Tibial nerve (tissue), 4 donors: ENCODE results near the gene EGFLAM. TPM values are rescaled to one million over a fixed set of nuclear protein-coding genes. Genes with fewer than 3 reads are reported as not detected.

Source experiments
- DNase-seq, 2 donors: peaks; one replicate each; pipeline ENCODE4 v3.0.0-alpha.2; 2019; ENCODE audit warnings: low spot score in 2 of 2
- H3K27ac ChIP-seq, 4 donors: fragments of 200-600 bp; sonication (generic) in 3 of 4; one replicate each; pipeline ENCODE4 v1.5.1; 2017 to 2019; ENCODE audit warnings: mild to moderate bottlenecking in 1 of 4
- H3K27me3 ChIP-seq, 2 donors: fragments of 200-600 bp; sonication (generic) in 1 of 2; one replicate each; pipeline versions ENCODE4 v1.5.1 to v1.6.0; 2017 to 2019
- H3K36me3 ChIP-seq, 3 donors: fragments of 200-600 bp; sonication (generic); one replicate each; pipeline ENCODE4 v1.5.1; 2018 to 2019
- H3K4me1 ChIP-seq, 4 donors: fragments of 200-600 bp; sonication (generic) in 3 of 4; one replicate each; pipeline ENCODE4 v1.5.1; 2017 to 2019
- H3K4me3 ChIP-seq, 4 donors: fragments of 200-600 bp; sonication (generic) in 3 of 4; one replicate each; pipeline ENCODE4 v1.5.1; 2017 to 2019; ENCODE audit warnings: mild to moderate bottlenecking in 1 of 4, moderate library complexity in 1 of 4
- H3K9me3 ChIP-seq, 4 donors: fragments of 200-600 bp; sonication (generic) in 3 of 4; one replicate each; pipeline ENCODE4 v1.5.1; 2017 to 2019
- CTCF ChIP-seq, 5 experiments: fragments of 200-600 bp in 3 of 5; fragments of 450-650 bp in 2 of 5; sonication (generic) in 3 of 5; IDR thresholded peaks; one replicate each; pipeline ENCODE4 v1.5.1; 2016 to 2019; ENCODE audit warnings: antibody characterized with exemption in 5 of 5, mild to moderate bottlenecking in 3 of 5, moderate library complexity in 2 of 5
- EP300 ChIP-seq, 2 donors: sonication (generic); formaldehyde crosslinking; IDR thresholded peaks; one replicate each; pipeline ENCODE4 v1.6.1; 2017; ENCODE audit warnings: antibody characterized with exemption in 2 of 2, mild to moderate bottlenecking in 1 of 2
- POLR2A ChIP-seq, 2 donors: fragments of 450-650 bp; IDR thresholded peaks; one replicate each; pipeline ENCODE4 v1.6.1; 2017; ENCODE audit warnings: antibody characterized with exemption in 2 of 2, mild to moderate bottlenecking in 2 of 2, moderate library complexity in 2 of 2
- WGBS, 2 donors: methylation state at CpG; one replicate each; pipeline ENCODE4 v1.1.5; 2018; 5-methylcytosine and 5-hydroxymethylcytosine counted together
- total RNA-seq, 4 donors: library from RNA; depleted of rRNA; stranded (reverse); fragments of >200 nt; gene quantifications; one replicate each; pipeline ENCODE4 v1.1.0, GENCODE V29; 2016

The EGFLAM gene
- total RNA-seq, 4 donors from 2014 or later = 18.4 to 64.5 (median 51.1) TPM

GRCh38 chr5:38380537-38380936 lies 122.2 kb downstream of the EGFLAM start:
- Histone ChIP-seq H3K4me1 (no peaks in the 10 kb centered on the region), H3K36me3 (no peaks in the 10 kb centered on the region), H3K27ac (no peak overlapping the region), H3K27me3 (no peaks in the 10 kb centered on the region), H3K4me3 (no peak overlapping the region), H3K9me3 (no peaks in the 10 kb centered on the region)
- no peak for DNase-seq
- TF ChIP-seq POLR2A (IDR thresholded peaks at IDR 0.05) = no peak
- TF ChIP-seq CTCF (IDR thresholded peaks at IDR 0.05) = no peak
- no peak for TF ChIP-seq EP300 (IDR thresholded peaks at IDR 0.05)
- WGBS, 2 donors = 86 to 91% methylated on average over 4 of the region's 4 CpGs

- Histone ChIP-seq H3K4me3 (no peak overlapping the region), H3K4me1 (no peaks in the 10 kb centered on the region), H3K36me3 (no peaks in the 10 kb centered on the region), H3K9me3 (no peaks in the 10 kb centered on the region), H3K27me3 (no peaks in the 10 kb centered on the region), H3K27ac (no peak overlapping the region)
- 93 to 94% methylated on average over 5 of the region's 5 CpGs for WGBS, 2 donors
- TF ChIP-seq POLR2A (IDR thresholded peaks at IDR 0.05) (no peak), EP300 (IDR thresholded peaks at IDR 0.05) (no peak)
- DNase-seq = no peak
Measured at GRCh38 chr5:38381361-38381760, 123.0 kb downstream of the EGFLAM start.

GRCh38 chr5:38382898-38383297 lies 124.5 kb downstream of the EGFLAM start:
- no peak overlapping the region for H3K27ac ChIP-seq
- peak; percentile 37 to 78 for DNase-seq
- no peaks in the 10 kb centered on the region for H3K27me3 ChIP-seq
- no peak overlapping the region for H3K4me3 ChIP-seq
- no peaks in the 10 kb centered on the region for H3K36me3 ChIP-seq
- TF ChIP-seq CTCF (IDR thresholded peaks at IDR 0.05) (peak; percentile 59 to 82 (median 72)), EP300 (IDR thresholded peaks at IDR 0.05) (no peak), POLR2A (IDR thresholded peaks at IDR 0.05) (no peak)
- no peaks in the 10 kb centered on the region for H3K4me1 ChIP-seq
- WGBS, 2 donors = 40 to 45% methylated on average over 7 of the region's 7 CpGs
- H3K9me3 ChIP-seq = no peaks in the 10 kb centered on the region

- H3K27ac ChIP-seq = no peak overlapping the region
- H3K36me3 ChIP-seq = no peaks in the 10 kb centered on the region
- H3K4me3 ChIP-seq = no peak overlapping the region
- H3K27me3 ChIP-seq = no peaks in the 10 kb centered on the region
- WGBS, 2 donors = 55 to 57% methylated on average over 3 of the region's 3 CpGs
- H3K9me3 ChIP-seq = no peaks in the 10 kb centered on the region
- no peaks in the 10 kb centered on the region for H3K4me1 ChIP-seq
- DNase-seq = no peak
- TF ChIP-seq EP300 (IDR thresholded peaks at IDR 0.05) (no peak), CTCF (IDR thresholded peaks at IDR 0.05) (no peak), POLR2A (IDR thresholded peaks at IDR 0.05) (no peak)
Measured at GRCh38 chr5:38383701-38384100, 125.3 kb downstream of the EGFLAM start.

GRCh38 chr5:38384396-38384795 lies 126.0 kb downstream of the EGFLAM start:
- H3K4me3 ChIP-seq = no peak overlapping the region
- H3K9me3 ChIP-seq = no peaks in the 10 kb centered on the region
- no peak overlapping the region for H3K27ac ChIP-seq
- 79 to 83% methylated on average over 3 of the region's 3 CpGs for WGBS, 2 donors
- TF ChIP-seq POLR2A (IDR thresholded peaks at IDR 0.05) = no peak
- no peak for TF ChIP-seq EP300 (IDR thresholded peaks at IDR 0.05)
- no peak for TF ChIP-seq CTCF (IDR thresholded peaks at IDR 0.05)
- no peaks in the 10 kb centered on the region for H3K4me1 ChIP-seq
- H3K27me3 ChIP-seq = no peaks in the 10 kb centered on the region
- DNase-seq = no peak
- no peaks in the 10 kb centered on the region for H3K36me3 ChIP-seq

- H3K9me3 ChIP-seq = no peaks in the 10 kb centered on the region
- no peak overlapping the region for H3K27ac ChIP-seq
- H3K4me1 ChIP-seq = no peaks in the 10 kb centered on the region
- TF ChIP-seq CTCF (IDR thresholded peaks at IDR 0.05) (no peak), POLR2A (IDR thresholded peaks at IDR 0.05) (no peak), EP300 (IDR thresholded peaks at IDR 0.05) (no peak)
- H3K36me3 ChIP-seq = no peaks in the 10 kb centered on the region
- no peak for DNase-seq
- H3K4me3 ChIP-seq = no peak overlapping the region
- H3K27me3 ChIP-seq = no peaks in the 10 kb centered on the region
- WGBS, 2 donors = 86 to 88% methylated on average over 2 of the region's 2 CpGs
Measured at GRCh38 chr5:38387161-38387560, 128.8 kb downstream of the EGFLAM start.
